ENCODE data around the gene THAP8.

GRCh38 chr19:35990771-35991730, 63.0 kb downstream of the THAP8 start:
- no peak for TF ChIP-seq EZH2 (optimal IDR thresholded peaks at IDR 0.05; ENCODE audit: low read depth, low read length)
- TF ChIP-seq, protein P1, sequence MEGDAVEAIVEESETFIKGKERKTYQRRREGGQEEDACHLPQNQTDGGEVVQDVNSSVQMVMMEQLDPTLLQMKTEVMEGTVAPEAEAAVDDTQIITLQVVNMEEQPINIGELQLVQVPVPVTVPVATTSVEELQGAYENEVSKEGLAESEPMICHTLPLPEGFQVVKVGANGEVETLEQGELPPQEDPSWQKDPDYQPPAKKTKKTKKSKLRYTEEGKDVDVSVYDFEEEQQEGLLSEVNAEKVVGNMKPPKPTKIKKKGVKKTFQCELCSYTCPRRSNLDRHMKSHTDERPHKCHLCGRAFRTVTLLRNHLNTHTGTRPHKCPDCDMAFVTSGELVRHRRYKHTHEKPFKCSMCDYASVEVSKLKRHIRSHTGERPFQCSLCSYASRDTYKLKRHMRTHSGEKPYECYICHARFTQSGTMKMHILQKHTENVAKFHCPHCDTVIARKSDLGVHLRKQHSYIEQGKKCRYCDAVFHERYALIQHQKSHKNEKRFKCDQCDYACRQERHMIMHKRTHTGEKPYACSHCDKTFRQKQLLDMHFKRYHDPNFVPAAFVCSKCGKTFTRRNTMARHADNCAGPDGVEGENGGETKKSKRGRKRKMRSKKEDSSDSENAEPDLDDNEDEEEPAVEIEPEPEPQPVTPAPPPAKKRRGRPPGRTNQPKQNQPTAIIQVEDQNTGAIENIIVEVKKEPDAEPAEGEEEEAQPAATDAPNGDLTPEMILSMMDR (IDR thresholded peaks at IDR 0.05; ENCODE audit: low read length): no peak
